ENCODE data around the gene MRPS15.

Gene MRPS15

GRCh38 chr1:36419569-36419968 lies 44.6 kb downstream of the MRPS15 start:
- DNase-seq (ENCODE audit: low spot score), result no peak

GRCh38 chr1:36419140-36419539 lies 45.0 kb downstream of the MRPS15 start:
- DNase-seq (ENCODE audit: low spot score), result no peak

- DNase-seq (ENCODE audit: low spot score), result no peak
These were observed 46.3 kb downstream of the MRPS15 start for GRCh38 chr1:36417931-36418330.

- no peak for DNase-seq (ENCODE audit: low spot score)
These were observed 48.4 kb downstream of the MRPS15 start for GRCh38 chr1:36415661-36416326.

GRCh38 chr1:36414384-36414783 lies 49.8 kb downstream of the MRPS15 start:
- DNase-seq (ENCODE audit: low spot score), result no peak

- DNase-seq (ENCODE audit: low spot score), result no peak
These were observed 52.2 kb downstream of the MRPS15 start for GRCh38 chr1:36411674-36412648.

- DNase-seq (ENCODE audit: low spot score), result no peak
These were observed 55.7 kb downstream of the MRPS15 start for GRCh38 chr1:36408479-36408878.

- DNase-seq (ENCODE audit: low spot score), result no peak
These were observed 57.7 kb downstream of the MRPS15 start for GRCh38 chr1:36406440-36406839.
